GM12878 (cell line): ENCODE results near the gene KIRREL3.

Experiments used
- BHLHE40 ChIP-seq, 2 experiments: fragments of 450-650 bp in 1 of 2; IDR thresholded peaks; 2 replicates each; pipeline ENCODE4 v1.6.1; 2011 to 2017; ENCODE audit warnings: low read depth in 2 of 2, borderline replicate concordance in 1 of 2, improper control_type of control experiment in 1 of 2, low read length in 1 of 2, mild to moderate bottlenecking in 1 of 2
- CBX5 ChIP-seq: sonication (generic); IDR thresholded peaks from 2 replicates; pipeline ENCODE4 v1.6.1; 2016; ENCODE audit warnings: low read depth, moderate library complexity, mild to moderate bottlenecking, inconsistent platforms
- CREB1 ChIP-seq: IDR thresholded peaks from 2 replicates; pipeline ENCODE4 v1.6.1; 2012; ENCODE audit warnings: low read depth, mild to moderate bottlenecking, inconsistent platforms
- MYC ChIP-seq: IDR thresholded peaks from 2 replicates; pipeline ENCODE4 v1.6.1; 2011; ENCODE audit warnings: mild to moderate bottlenecking, low read length, moderate library complexity, inconsistent platforms; ENCODE audit not compliant: insufficient read depth, insufficient replicate concordance, insufficient read length, severe bottlenecking
- RAD21 ChIP-seq: IDR thresholded peaks from 2 replicates; pipeline ENCODE4 v1.6.1; 2011; ENCODE audit warnings: mild to moderate bottlenecking, low read depth, low read length, moderate library complexity; ENCODE audit not compliant: insufficient read depth
- ZNF274 ChIP-seq: IDR thresholded peaks from one replicate; pipeline ENCODE4 v1.8.0; 2011; ENCODE audit not compliant: insufficient read length, insufficient read depth
- TF ChIP-seq, protein P1 (sequence below): IDR thresholded peaks from 2 replicates; pipeline ENCODE4 v1.6.1; 2012; ENCODE audit warnings: low read depth, low read length, improper control_type of control experiment
- TF ChIP-seq, protein P2 (sequence below): IDR thresholded peaks from 2 replicates; pipeline ENCODE4 v1.6.1; 2012; ENCODE audit warnings: low read depth, low read length, improper control_type of control experiment
- TF ChIP-seq, protein P3 (sequence below), 3 experiments: IDR thresholded peaks in 2 of 3; conservative IDR thresholded peaks in 1 of 3; 2 replicates each; pipeline ENCODE4 v1.5.1; 2011; ENCODE audit warnings: low read depth in 3 of 3, low read length in 3 of 3, mild to moderate bottlenecking in 3 of 3, control low read depth in 2 of 3, moderate library complexity in 2 of 3, inconsistent platforms in 1 of 3, mixed read lengths in 1 of 3; ENCODE audit not compliant: control insufficient read depth in 2 of 3, insufficient read depth in 1 of 3; ENCODE audit errors: extremely low read depth in 1 of 3
- TF ChIP-seq, protein P4 (sequence below): IDR thresholded peaks from 2 replicates; pipeline ENCODE4 v1.6.1; 2011; ENCODE audit warnings: mild to moderate bottlenecking, low read depth, low read length, moderate library complexity; ENCODE audit not compliant: insufficient replicate concordance

DNA sequence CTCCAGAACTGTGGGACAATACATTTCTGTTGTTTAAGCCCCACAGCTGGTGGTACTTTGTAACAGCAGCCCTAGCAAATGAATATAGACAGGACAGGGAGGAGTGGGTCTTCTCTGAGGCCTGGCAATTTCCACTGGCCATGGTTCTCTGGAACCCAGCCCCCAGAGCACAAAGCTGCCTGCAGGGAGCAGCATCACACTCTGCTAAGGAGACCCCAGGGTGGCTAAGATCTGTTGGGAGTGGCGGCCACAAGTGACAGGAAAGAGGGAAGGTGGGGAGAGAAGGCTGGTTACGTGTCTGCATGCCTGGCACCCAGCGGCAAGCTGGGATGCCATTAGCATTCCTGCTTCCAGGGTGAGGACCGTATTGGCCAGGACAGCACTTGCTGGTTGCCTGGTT lies 433.2 kb downstream of the KIRREL3 start:
- TF ChIP-seq, protein P1, sequence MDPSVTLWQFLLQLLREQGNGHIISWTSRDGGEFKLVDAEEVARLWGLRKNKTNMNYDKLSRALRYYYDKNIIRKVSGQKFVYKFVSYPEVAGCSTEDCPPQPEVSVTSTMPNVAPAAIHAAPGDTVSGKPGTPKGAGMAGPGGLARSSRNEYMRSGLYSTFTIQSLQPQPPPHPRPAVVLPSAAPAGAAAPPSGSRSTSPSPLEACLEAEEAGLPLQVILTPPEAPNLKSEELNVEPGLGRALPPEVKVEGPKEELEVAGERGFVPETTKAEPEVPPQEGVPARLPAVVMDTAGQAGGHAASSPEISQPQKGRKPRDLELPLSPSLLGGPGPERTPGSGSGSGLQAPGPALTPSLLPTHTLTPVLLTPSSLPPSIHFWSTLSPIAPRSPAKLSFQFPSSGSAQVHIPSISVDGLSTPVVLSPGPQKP = no peak
- TF ChIP-seq, protein P2, sequence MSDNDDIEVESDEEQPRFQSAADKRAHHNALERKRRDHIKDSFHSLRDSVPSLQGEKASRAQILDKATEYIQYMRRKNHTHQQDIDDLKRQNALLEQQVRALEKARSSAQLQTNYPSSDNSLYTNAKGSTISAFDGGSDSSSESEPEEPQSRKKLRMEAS = no peak
- TF ChIP-seq, protein P3, sequence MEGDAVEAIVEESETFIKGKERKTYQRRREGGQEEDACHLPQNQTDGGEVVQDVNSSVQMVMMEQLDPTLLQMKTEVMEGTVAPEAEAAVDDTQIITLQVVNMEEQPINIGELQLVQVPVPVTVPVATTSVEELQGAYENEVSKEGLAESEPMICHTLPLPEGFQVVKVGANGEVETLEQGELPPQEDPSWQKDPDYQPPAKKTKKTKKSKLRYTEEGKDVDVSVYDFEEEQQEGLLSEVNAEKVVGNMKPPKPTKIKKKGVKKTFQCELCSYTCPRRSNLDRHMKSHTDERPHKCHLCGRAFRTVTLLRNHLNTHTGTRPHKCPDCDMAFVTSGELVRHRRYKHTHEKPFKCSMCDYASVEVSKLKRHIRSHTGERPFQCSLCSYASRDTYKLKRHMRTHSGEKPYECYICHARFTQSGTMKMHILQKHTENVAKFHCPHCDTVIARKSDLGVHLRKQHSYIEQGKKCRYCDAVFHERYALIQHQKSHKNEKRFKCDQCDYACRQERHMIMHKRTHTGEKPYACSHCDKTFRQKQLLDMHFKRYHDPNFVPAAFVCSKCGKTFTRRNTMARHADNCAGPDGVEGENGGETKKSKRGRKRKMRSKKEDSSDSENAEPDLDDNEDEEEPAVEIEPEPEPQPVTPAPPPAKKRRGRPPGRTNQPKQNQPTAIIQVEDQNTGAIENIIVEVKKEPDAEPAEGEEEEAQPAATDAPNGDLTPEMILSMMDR (IDR thresholded peaks at IDR 0.05 in 2 of 3, conservative IDR thresholded peaks at IDR 0.05 in 1 of 3; ENCODE audit: control insufficient read depth in 2 of 3, extremely low read depth in 1 of 3, insufficient read depth in 1 of 3, low read depth in 3 of 3, low read length in 3 of 3) = no peak
- no peak for TF ChIP-seq MYC
- no peak for TF ChIP-seq RAD21
- TF ChIP-seq ZNF274 = no peak
- TF ChIP-seq CREB1 = no peak
- TF ChIP-seq, protein P4, sequence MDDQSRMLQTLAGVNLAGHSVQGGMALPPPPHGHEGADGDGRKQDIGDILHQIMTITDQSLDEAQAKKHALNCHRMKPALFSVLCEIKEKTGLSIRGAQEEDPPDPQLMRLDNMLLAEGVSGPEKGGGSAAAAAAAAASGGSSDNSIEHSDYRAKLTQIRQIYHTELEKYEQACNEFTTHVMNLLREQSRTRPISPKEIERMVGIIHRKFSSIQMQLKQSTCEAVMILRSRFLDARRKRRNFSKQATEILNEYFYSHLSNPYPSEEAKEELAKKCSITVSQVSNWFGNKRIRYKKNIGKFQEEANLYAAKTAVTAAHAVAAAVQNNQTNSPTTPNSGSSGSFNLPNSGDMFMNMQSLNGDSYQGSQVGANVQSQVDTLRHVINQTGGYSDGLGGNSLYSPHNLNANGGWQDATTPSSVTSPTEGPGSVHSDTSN = no peak
- no peak for TF ChIP-seq CBX5
- TF ChIP-seq BHLHE40 (IDR thresholded peaks at IDR 0.05; ENCODE audit: borderline replicate concordance in 1 of 2, low read depth in 2 of 2, low read length in 1 of 2) = no peak
